ENCODE data around the gene RHPN2. TPM values are rescaled to one million over a fixed set of nuclear protein-coding genes. Genes with fewer than 3 reads are reported as not detected.

RHPN2 gene
- 1 to 10 TPM; 3.5 to 3.9 TPM for total RNA-seq

DNA sequence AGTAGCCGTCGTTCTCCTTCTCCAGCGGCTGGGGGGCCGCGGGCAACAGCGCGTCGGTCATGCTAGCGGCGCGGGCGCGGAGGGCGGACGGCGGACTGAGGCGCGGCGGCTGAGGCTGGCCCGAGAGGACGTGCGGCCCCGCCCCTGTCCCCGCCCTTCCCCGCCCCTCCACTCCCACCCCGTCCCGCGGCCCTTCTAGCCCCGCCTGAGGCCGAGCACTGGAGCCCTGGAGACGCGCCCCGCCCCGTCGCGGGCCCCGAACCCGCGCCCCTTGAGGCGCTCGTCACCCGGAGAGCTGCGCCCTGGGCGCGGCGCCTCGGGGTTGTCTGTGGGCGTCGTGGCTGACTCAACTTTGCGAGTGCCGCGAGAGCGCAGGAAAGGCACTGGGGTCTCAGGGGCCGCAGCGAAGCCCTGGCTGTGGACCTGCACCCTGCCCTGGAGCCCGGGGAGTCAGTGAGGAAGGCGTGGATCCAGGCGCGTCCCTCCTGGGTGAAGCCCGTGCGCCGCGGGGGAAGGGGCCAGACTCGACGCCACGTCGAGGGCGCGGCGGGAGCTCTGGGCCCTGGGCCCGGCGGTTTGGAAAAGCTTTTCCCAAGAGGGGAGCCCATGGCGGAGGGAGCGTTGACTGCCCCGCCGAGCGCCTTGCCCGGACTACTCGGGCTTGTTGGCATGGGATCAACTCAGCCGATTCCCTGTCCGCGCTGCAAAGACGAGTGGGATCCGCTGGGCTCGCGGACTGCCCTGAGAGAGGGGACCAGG is at the start of gene RHPN2:
RHPN2 (minus strand) TSS at position 97 of the 759 bp plus-strand sequence; CDS start at position 61, 36 bp downstream.
- ChIA-PET POLR2A (interaction anchor here (0.5 kb wide), 1 partner anchor 318 kb away, joined by 3 read pairs; no protein-coding TSS in a partner anchor), CTCF (interaction anchor here (1.4 kb wide), 1 partner anchor 13 kb away, joined by 3 read pairs; no protein-coding TSS in a partner anchor)

DNA sequence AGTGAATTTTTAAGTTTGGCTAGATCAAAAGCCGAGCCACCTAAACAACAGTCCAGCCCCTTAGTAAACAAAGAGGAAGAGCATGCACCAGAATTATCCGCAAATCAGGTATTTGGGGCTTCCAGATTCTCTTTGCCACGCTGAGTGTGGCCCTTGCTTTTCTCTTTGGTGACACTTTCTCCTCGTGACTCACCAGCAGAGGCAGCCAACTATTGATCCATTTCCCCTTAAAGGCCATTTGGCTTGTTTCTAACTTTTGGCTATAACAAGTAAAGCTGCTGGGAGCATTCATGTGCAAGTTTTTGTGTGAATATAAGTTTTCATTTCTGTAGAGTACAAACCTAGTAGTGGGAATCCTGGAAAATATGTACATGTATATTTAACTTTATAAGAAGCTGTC is 49.6 kb upstream of the RHPN2 start:
- CTCF ChIA-PET: no interaction called here

DNA sequence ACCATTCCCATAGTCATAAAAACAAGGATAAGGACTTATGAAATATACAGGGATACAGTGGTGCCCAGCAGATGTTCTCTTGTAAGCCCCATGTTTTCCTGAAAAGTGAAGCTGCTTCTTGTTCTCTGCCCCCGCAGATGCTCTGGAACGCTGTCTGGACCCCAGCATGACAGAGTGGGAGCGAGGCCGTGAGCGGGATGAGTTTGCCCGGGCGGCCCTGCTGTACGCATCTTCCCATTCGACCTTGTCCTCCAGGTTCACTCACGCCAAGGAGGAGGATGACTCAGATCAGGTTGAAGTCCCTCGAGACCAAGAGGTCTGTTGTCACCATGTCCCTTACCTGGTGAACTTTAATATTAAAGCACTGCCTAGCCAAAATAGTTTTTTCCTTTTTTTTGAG is 46.9 kb upstream of the RHPN2 start:
- CTCF ChIA-PET: no interaction called here
- POLR2A ChIA-PET: no interaction called here

More for the DNA sequence above, 49.6 kb upstream of the RHPN2 start:
- POLR2A ChIA-PET: no interaction called here

DNA sequence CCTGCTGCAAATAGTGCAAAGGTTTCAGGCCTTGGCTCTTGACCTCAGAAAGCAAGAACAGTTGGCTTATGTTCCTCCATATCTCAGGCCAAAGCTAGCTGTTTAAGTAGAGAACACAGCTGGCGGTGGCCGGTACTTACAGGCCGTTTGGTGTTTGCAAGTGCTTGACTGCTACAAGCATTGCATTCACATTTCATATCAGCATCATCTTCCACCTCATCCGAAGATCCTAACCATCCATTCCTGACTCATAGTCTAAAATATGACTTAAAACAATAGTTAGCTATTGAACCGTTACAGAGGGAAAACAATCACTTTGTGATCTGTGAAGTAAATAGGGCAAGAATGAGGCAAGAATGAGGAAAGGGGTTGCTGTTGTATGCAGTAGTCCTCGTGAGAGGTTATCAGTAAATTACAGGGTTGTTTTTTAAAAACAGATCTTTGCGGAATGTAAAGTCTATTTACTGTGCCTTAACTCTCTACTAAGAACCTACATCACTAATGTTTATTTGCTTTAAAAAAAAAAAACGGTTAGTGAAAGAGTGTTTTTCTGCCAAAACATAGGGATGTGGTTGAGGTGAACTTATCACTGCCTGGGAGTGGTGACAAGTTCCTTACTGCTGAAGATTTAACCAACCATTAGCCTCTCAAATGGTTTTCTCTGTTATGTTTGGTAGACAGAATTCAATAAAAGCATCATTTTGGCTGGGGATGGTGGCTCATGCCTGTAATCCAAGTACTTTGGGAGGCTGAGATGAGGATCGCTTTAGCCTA is 45.6 kb upstream of the RHPN2 start:
- ChIA-PET POLR2A (no interaction called here), CTCF (interaction anchor here (1.6 kb wide), 1 partner anchor 15 kb away, joined by 3 read pairs; no protein-coding TSS in a partner anchor)

DNA sequence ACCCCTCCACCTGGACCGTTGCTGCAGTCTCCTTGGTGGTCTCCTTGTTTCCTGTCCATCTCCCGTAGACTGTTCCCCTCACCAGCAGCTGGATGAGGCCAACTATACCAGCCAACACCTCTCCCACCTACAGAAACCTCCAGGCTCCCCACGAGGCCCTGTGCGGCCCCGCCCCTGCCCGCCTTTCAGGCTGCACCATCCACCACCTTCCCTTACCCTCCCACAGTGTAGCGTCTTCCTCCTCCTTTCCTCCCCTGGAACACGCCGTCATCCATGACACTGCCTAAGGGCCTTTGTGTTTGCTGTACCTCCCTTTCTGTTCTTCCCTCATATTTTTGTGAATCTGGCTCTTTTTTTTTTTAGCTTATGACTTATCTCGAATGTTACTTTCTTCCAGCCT is 43.5 kb upstream of the RHPN2 start:
- ChIA-PET POLR2A (no interaction called here), CTCF (no interaction called here)

DNA sequence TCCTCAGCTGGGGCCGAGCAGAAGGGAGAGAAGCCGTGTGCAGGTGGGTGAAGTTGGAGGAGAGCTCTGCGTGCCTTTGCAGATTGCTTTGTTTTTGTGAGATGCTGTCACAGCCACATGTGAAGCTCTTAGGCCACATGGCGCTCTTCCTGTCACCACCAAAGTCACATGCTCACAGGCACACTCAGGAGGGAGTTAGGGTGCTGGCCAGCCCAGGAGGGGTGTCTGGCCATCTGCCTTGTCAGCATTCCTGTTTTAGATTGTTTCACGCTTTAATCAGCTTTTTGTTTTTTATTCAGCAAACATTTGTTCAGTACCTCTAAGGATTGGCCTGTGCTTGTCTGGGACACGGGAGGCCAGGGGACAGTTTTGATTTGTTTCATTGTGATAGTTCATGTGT is 38.2 kb upstream of the RHPN2 start:
- CTCF ChIA-PET: interaction anchor here (0.6 kb wide), 1 partner anchor 463 kb away, joined by 3 read pairs; no protein-coding TSS in a partner anchor
- POLR2A ChIA-PET: no interaction called here

DNA sequence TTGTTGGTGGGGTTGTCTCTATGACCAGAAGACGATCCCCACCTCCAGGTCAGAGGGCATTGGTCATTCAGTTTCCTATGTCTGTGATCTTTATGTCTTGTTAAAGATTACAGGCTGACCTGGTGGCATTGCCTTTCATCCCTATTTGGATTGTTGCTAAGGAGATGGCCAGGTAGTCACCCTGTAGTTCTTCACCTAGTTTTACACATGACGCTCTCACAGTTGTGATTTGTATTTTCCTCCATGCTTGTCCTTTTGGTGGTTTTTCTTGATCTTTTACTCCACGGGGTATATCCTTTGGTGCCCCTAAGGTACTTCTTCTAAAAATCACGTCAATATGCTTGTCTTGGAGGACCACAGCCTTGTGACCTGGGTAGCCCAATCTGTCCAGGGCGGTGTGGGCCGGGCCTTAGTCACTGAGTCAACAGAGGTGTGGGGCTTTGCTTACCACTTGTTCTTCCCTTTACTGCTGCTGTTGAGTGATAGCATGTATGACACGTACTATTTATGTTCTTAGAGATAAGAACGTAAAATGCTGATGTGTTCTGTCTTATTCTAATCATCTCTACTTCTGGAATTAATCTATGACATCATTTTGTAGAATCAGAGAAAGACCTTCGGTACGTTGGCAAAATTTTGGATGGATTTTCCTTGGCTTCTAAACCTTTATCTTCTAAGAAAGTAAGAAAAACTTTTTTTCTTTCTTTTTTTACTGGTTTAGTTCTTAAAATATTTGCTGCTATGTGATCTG is 36.4 kb upstream of the RHPN2 start:
- ChIA-PET CTCF (interaction anchor here (0.7 kb wide), 1 partner anchor 713 kb away, joined by 3 read pairs; no protein-coding TSS in a partner anchor), POLR2A (interaction anchor here (0.7 kb wide), 1 partner anchor 93 kb away, joined by 5 read pairs; no protein-coding TSS in a partner anchor)

DNA sequence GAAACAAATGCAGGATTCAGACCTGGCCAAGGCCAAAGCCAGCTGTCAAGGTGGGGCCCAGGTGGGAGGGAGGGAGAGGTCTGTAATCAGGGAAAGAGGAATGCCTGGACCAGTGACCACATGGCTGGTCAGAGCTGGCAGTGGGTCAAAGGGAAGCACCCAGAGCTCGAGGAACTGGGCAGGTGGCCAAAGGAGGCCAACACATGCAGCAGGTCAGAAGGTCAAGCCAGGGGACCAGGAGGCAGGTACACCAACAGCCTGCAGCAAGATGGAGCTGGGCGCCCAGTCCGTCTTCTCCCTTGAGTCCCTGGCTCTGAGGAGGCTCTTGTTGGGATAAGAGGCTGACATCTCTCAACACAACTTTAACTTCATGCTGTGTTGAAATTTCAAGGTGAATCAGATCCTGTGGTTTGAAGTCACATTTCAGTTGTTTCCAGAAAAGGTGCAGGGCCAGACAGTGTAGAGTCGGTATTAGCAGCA is 33.4 kb upstream of the RHPN2 start:
- CTCF ChIA-PET: no interaction called here
- POLR2A ChIA-PET: no interaction called here

DNA sequence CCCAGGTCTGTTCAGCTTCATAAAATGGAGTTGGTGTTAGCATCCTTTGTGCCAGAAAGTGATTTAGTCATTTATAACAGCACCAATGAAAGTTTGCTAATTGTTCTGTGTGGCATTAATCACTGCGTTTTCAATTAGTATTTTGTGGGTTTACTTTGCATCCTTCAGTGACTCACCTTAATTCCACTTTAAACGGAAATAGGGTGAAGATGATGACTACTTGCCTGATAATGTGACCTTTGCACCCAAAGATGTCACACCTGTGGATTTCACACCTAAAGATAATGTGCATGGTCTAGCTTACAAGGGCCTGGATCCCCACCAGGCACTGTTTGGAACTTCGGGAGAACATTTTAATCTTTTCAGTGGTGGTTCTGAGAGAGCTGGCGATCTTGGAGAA is 31.3 kb upstream of the RHPN2 start:
- POLR2A ChIA-PET: no interaction called here
- CTCF ChIA-PET: interaction anchor here (0.6 kb wide), 1 partner anchor 850 kb away, joined by 4 read pairs; no protein-coding TSS in a partner anchor

DNA sequence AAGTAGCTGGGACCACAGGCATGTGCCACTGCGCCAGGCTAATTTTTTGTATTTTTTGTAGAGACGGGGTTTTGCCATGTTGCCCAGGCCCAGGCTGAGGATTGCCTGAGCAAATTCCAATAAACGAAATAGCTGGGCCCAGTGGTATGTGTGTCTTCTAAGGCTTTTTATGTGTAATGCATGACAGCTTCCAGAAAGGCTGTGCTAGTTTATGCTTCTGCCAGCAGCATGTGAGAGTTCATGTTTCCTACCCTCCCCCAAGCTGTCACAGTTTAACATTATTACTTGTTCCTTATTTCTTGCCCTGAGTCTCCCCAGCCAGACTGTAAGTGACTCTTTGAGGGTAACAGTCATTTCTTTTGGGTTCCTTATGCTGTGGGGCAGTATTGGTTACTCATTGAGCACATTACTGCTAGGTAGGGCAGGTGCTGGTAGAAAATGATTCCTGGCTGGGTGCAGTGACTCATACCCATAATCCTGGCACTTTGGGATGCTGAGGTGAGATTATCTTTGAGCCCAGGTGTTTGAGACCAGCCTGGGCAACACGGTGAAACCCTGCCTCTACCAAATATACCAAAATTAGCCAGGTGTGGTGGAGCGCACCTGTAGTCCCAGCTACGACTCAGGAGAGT is 29.9 kb upstream of the RHPN2 start:
- ChIA-PET CTCF (no interaction called here), POLR2A (no interaction called here)

DNA sequence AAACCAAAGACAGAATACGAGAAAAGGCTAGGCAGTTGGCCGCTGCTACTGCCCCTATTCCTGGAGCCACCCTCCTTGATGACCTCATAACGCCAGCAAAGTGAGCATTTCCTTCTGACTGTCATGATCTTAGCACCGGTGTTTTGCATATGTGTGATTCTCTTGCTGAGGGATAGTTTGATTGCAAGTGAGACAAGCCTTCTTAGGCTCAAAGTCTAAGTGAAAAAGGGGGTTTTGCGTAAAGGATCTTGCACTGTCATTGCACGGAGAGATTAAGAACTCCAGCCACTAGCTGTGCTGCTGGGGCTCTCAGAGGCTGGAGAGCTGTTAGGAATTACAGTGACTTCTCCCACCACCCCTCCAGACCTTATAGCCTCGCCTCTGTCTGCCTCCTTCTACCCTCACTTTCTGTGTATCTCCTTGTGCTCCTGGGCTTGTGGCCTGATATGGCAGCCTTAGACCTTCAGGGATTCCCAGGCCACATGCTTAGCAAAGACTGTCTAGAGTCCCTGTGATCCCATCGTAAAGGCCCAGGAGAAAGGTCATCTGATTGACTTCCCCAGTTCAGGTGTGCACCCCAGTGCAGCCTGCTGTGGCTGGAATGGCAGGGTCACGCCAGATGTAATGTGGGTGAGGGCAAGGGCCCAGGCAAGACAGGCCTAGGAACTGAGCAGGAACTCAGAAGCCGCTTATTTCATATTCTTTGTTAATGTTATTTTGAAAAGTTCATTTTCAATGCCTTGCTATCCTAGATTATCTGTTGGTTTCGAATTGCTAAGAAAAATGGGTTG is 28.9 kb upstream of the RHPN2 start:
- ChIA-PET POLR2A (no interaction called here), CTCF (no interaction called here)

DNA sequence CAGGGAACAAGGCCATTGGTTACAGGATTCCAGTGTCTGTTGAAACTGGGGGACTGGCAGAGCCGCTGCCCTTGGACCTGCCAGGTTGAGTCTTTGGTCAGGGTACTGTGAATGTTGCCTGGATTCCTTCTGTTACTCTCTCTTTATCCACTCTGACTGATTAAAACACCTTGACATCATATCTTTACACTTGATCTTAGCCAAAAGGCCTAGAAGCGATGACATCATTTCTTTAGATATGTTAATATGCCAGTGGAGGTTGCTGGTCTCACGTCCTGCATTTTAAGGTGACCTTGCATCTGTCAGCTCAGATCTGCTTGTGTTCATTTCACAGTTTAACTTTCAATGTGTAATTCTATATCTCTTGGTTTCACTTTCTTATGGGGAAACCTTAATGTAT is 25.5 kb upstream of the RHPN2 start:
- POLR2A ChIA-PET: no interaction called here
- CTCF ChIA-PET: interaction anchor here (0.6 kb wide), 1 partner anchor 112 kb away, joined by 3 read pairs; no protein-coding TSS in a partner anchor

DNA sequence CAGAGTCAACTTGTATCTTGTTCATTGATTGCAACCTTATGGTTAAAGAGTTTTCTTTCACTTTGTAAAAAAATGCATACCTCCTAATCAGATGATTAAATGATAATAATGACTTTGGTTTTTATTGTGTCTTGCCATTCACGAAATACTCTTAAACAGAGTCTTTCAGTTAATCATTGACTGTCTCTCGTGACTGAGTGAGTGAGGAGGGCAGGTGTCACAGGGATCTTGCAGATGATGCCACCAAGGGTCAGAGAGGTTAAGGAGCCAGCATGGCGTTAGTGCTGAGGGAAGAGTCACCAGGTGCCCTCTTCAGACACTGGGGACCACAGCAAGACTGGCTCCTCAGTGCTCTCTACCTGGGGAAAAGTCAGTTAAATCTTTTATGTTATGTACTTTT is 24.3 kb upstream of the RHPN2 start:
- ChIA-PET CTCF (no interaction called here), POLR2A (no interaction called here)

DNA sequence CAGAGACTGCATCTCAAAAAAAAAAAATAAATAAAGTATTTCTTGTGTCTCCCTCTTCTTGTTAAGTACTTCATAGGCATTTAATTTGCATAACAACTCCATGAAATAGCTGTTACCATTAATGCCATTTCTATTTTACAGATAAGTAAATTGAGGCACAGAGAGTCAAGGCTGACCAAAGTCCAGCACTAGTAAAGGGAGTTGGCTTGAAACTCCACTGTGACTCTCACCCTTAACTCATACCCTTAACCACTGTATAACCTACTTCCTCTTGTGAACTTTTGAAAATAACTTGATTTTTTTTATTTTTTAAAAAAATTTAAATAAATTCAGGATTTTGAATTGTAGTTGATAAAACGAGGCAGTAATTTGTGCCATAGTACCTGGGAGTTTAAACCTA is 22.3 kb upstream of the RHPN2 start:
- ChIA-PET CTCF (no interaction called here), POLR2A (no interaction called here)

DNA sequence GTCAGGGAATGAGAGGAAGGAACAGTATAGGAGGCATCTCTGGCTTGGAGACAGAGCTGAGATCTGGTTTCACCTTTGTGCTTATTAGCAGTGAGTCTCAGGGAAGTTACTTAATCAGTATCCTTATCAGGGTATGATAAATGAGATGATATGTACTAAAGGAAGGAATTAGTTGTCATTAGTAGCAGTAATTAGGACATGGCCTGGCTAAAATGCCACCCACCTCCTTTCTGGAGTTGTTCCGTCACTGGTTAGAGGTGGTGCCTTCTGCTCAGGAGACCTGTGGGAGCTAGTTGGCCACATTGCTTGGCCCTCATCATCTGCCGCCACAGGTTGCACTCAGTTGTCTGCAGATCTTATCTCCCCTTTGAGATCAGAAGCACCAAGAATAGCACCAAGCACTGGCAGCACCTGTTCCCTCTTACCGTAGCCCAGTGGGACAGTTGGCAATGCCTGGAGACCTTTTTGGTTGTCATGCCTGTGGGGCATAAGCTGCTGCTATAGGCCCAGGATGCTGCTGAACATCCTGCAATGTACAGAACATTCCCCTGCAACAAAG is 21.0 kb upstream of the RHPN2 start:
- POLR2A ChIA-PET: no interaction called here
- CTCF ChIA-PET: no interaction called here

DNA sequence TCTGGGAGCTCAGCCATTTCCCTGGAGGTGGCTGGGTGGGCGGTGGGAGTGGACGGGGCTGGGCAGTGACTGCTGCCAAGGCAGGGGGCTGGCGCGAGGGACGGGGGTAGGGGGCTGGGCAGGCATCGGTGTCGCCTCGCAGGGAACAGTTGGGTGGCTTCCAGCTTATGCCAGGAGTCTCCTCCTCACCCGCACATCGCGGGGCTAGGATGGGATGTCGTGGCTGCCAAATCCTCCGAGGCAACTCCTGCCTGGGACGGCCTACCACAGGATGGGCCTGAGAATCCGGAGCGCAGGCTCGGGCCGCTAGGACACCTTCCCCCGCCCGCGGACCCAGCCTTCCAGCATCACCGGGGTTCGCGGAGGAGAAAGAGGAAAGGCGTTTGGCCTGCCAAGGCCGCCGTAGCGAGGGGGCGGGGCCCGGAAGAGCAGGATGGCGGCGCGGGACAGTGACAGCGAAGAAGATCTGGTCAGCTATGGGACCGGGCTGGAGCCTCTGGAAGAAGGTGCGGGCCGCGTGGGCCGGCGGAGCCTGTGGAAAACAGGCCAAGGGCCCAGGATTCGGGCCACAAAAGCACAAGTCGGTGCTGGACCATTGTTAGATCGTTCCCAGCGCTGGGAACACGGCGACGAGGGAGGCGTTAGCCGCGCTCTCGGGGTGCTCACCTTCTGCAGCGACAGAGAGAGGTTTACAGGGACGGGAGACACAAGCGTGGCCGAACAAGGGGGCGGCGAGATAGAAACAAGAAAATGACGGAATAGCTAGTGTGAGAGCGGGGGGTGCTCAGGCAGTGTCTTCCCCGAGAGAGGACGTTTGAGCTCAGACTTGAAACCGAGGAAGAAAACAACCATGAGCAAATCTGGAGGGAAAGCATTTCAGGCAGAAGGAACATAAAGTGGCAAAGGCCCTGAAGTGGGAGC is 16.3 kb upstream of the RHPN2 start, which contains the start of gene GPATCH1:
GPATCH1 (plus strand) TSS at position 421 of the 921 bp plus-strand sequence; CDS start at position 434, 13 bp downstream.
- CTCF ChIA-PET: no interaction called here
- POLR2A ChIA-PET: interaction anchor here (0.6 to 1.3 kb wide), 3 partner anchors 42 to 388 kb away, joined by 3 to 7 read pairs (median 3); partner anchors contain the start of gene FAAP24

DNA sequence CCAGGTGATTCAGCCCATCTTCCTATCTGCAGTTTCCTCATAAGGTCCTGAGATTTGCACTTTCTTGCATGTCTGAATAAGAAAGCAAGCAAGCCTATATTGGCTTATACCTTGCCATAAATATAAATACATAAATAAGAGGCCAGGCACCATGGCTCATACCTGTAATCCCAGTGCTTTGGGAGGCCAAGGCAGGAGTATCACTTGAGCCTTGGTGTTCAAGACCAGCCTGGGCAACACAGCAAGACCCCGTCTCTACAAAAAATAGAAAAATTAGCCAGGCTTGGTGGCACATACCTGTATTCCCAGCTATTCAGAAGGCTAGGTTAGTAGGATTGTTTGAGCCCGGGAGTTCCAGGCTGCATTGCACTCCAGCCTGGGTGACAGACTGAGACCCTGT is 10.8 kb upstream of the RHPN2 start:
- ChIA-PET POLR2A (interaction anchor here (0.7 kb wide), 1 partner anchor 1291 kb away, joined by 3 read pairs; no protein-coding TSS in a partner anchor), CTCF (no interaction called here)

Data from activated CD8-positive, alpha-beta memory T cell treated with anti-CD3 and anti-CD28 coated beads for 36 hours (primary cell).